Neural cell (in vitro differentiated cells): ENCODE results near the gene IRF4. TPM values are rescaled to one million over a fixed set of nuclear protein-coding genes. Genes with fewer than 3 reads are reported as not detected.

ENCODE experiments used
- H2AFZ ChIP-seq: fragments of 200-600, 300-800 bp; sonication (generic), shearing (Covaris generic); 2 replicates; pipeline ENCODE4 v1.6.0; 2014; ENCODE audit warnings: low read depth, mild to moderate bottlenecking, antibody characterized with exemption, low read length, moderate library complexity
- H3F3A ChIP-seq: fragments of 200-600 bp; shearing (Covaris generic); 2 replicates; pipeline ENCODE4 v1.6.1; 2016; ENCODE audit warnings: mild to moderate bottlenecking, moderate library complexity, mixed read lengths, antibody characterized with exemption, low read length; ENCODE audit not compliant: insufficient read depth, poor library complexity, severe bottlenecking
- H3K27ac ChIP-seq: fragments of 200-600, 300-800 bp; sonication (generic), shearing (Covaris generic); 2 replicates; pipeline ENCODE4 v1.5.1; 2014; ENCODE audit warnings: mild to moderate bottlenecking, low read length, moderate library complexity
- H3K27me3 ChIP-seq: fragments of 300-800, 200-600 bp; sonication (generic), shearing (Covaris generic); 2 replicates; pipeline ENCODE4 v1.6.0; 2014; ENCODE audit warnings: mild to moderate bottlenecking, low read depth, low read length, moderate library complexity; ENCODE audit not compliant: insufficient read depth
- H3K36me3 ChIP-seq: fragments of 300-800, 200-600 bp; sonication (generic), shearing (Covaris generic); 2 replicates; pipeline ENCODE4 v1.5.1; 2014; ENCODE audit warnings: mild to moderate bottlenecking, antibody characterized with exemption, low read length, moderate library complexity; ENCODE audit not compliant: insufficient read depth
- H3K4me2 ChIP-seq: fragments of 300-800, 200-600 bp; sonication (generic), shearing (Covaris generic); 2 replicates; pipeline ENCODE4 v1.6.0; 2014; ENCODE audit warnings: mild to moderate bottlenecking, low read length
- H3K4me3 ChIP-seq: fragments of 300-800, 200-600 bp; sonication (generic), shearing (Covaris generic); 2 replicates; pipeline ENCODE4 v1.5.1; 2014; ENCODE audit warnings: mild to moderate bottlenecking, low read length, moderate library complexity
- H3K79me2 ChIP-seq: fragments of 200-600 bp; shearing (Covaris generic); replicated peaks from 2 replicates; pipeline ENCODE4 v1.6.0; 2014; ENCODE audit warnings: mild to moderate bottlenecking, low read length, moderate library complexity; ENCODE audit not compliant: insufficient read depth
- H3K9ac ChIP-seq: fragments of 300-800, 200-600 bp; sonication (generic), shearing (Covaris generic); 2 replicates; pipeline ENCODE4 v1.6.1; 2016; ENCODE audit warnings: mild to moderate bottlenecking, low read length, mixed read lengths
- H3K9me2 ChIP-seq: fragments of 200-600 bp; shearing (Covaris generic); 2 replicates; pipeline ENCODE4 v1.6.1; 2016; ENCODE audit warnings: mild to moderate bottlenecking, low read length, mixed read lengths; ENCODE audit not compliant: insufficient read depth
- H3K9me3 ChIP-seq: fragments of 200-600, 300-800 bp; sonication (generic), shearing (Covaris generic); 2 replicates; pipeline ENCODE4 v1.6.1; 2016; ENCODE audit warnings: mild to moderate bottlenecking, mixed run types, low read length, moderate library complexity, mixed read lengths
- H4K20me1 ChIP-seq: fragments of 200-600 bp; shearing (Covaris generic); 2 replicates; pipeline ENCODE4 v1.6.1; 2016; ENCODE audit warnings: mild to moderate bottlenecking, mixed run types; ENCODE audit not compliant: insufficient read depth
- EP300 ChIP-seq: fragments of 450-650 bp; conservative IDR thresholded peaks from 2 replicates; pipeline ENCODE4 v1.6.1; 2014; ENCODE audit warnings: antibody characterized with exemption, mild to moderate bottlenecking, moderate library complexity; ENCODE audit not compliant: poor library complexity, severe bottlenecking
- EZH2 ChIP-seq: fragments of 200-600, 300-800 bp; shearing (Covaris generic), sonication (generic); IDR thresholded peaks from 2 replicates; pipeline ENCODE4 v1.6.1; 2014; ENCODE audit warnings: antibody characterized with exemption, low read length, borderline replicate concordance, mild to moderate bottlenecking; ENCODE audit not compliant: insufficient read depth, poor library complexity, severe bottlenecking
- MXI1 ChIP-seq: fragments of 450-650 bp; conservative IDR thresholded peaks from 2 replicates; pipeline ENCODE4 v1.6.1; 2014; ENCODE audit warnings: antibody characterized with exemption, mild to moderate bottlenecking; ENCODE audit not compliant: poor library complexity, severe bottlenecking
- POLR2AphosphoS5 ChIP-seq: IDR thresholded peaks from 2 replicates; pipeline ENCODE4 v1.6.1; 2012
- RAD21 ChIP-seq: fragments of 450-650 bp; conservative IDR thresholded peaks from 2 replicates; pipeline ENCODE4 v1.6.1; 2014; ENCODE audit warnings: antibody characterized with exemption, mild to moderate bottlenecking, moderate library complexity
- REST ChIP-seq: IDR thresholded peaks from 2 replicates; pipeline ENCODE4 v1.6.1; 2012; ENCODE audit warnings: borderline replicate concordance
- SMC3 ChIP-seq: fragments of 450-650 bp; conservative IDR thresholded peaks from 2 replicates; pipeline ENCODE4 v1.6.1; 2014; ENCODE audit warnings: antibody characterized with exemption, mild to moderate bottlenecking, moderate library complexity; ENCODE audit not compliant: poor library complexity
- TAF1 ChIP-seq: IDR thresholded peaks from 2 replicates; pipeline ENCODE4 v1.6.1; 2012; ENCODE audit warnings: low read depth
- polyA plus RNA-seq: library from polyadenylated mRNA; depleted of rRNA; stranded (reverse); fragments of >200 nt; gene quantifications from 2 replicates; pipeline ENCODE4 v1.2.3, GENCODE V29; 2014
- TF ChIP-seq, protein P1 (sequence below): fragments of 450-650 bp; IDR thresholded peaks from 2 replicates; pipeline ENCODE4 v1.5.1; 2014; ENCODE audit warnings: antibody characterized with exemption, mild to moderate bottlenecking, moderate library complexity; ENCODE audit not compliant: poor library complexity, severe bottlenecking

The IRF4 gene
- polyA plus RNA-seq, 1 donor from 2014 or later = 0.05 TPM

DNA sequence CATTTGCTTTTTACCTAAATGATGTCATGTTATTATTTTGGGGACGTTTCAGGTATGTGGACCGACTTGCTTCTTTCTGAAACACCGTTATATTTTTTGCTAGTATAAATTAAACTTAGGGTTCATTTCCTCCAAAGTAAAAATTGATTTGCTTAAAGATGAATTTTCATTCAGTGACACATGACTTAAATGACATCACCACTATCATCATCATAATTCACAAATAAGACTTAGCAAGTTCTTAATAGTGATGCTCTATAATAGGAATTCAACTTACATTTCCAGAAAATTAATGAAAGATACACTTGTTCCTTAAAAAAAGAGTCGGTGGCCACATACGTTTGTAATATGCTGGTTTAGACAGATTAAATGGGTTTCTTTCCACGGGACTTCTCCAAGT is 9.3 kb downstream of the IRF4 start:
- no peaks in the 10 kb centered on the region for H3K9me2 ChIP-seq
- TF ChIP-seq MXI1 (no peak), TAF1 (no peak), SMC3 (no peak), RAD21 (no peak), EZH2 (no peak), POLR2AphosphoS5 (no peak), EP300 (no peak), REST (no peak)
- TF ChIP-seq, protein P1, sequence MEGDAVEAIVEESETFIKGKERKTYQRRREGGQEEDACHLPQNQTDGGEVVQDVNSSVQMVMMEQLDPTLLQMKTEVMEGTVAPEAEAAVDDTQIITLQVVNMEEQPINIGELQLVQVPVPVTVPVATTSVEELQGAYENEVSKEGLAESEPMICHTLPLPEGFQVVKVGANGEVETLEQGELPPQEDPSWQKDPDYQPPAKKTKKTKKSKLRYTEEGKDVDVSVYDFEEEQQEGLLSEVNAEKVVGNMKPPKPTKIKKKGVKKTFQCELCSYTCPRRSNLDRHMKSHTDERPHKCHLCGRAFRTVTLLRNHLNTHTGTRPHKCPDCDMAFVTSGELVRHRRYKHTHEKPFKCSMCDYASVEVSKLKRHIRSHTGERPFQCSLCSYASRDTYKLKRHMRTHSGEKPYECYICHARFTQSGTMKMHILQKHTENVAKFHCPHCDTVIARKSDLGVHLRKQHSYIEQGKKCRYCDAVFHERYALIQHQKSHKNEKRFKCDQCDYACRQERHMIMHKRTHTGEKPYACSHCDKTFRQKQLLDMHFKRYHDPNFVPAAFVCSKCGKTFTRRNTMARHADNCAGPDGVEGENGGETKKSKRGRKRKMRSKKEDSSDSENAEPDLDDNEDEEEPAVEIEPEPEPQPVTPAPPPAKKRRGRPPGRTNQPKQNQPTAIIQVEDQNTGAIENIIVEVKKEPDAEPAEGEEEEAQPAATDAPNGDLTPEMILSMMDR = no peak
- no peaks in the 10 kb centered on the region for H3F3A ChIP-seq
- H4K20me1 ChIP-seq = no peaks in the 10 kb centered on the region
- H3K27ac ChIP-seq = no peak overlapping the region
- H2AFZ ChIP-seq = no peak overlapping the region
- no peak overlapping the region for H3K9ac ChIP-seq
- H3K36me3 ChIP-seq = no peaks in the 10 kb centered on the region
- H3K27me3 ChIP-seq = peaks cover 9% of the 10 kb centered on the region
- H3K4me2 ChIP-seq = no peak overlapping the region
- no peak overlapping the region for H3K4me3 ChIP-seq
- H3K9me3 ChIP-seq = peaks cover 3% of the 10 kb centered on the region
- no peaks in the 10 kb centered on the region for H3K79me2 ChIP-seq

- no peak overlapping the region for H3K27ac ChIP-seq
- no peak overlapping the region for H3K4me2 ChIP-seq
- H3K9me2 ChIP-seq = no peaks in the 10 kb centered on the region
- H3K79me2 ChIP-seq = no peaks in the 10 kb centered on the region
- H3K9ac ChIP-seq = no peak overlapping the region
- no peaks in the 10 kb centered on the region for H3K36me3 ChIP-seq
- TF ChIP-seq, protein P1 = no peak
- TF ChIP-seq REST = no peak
- no peak for TF ChIP-seq EZH2
- TF ChIP-seq EP300 = no peak
- TF ChIP-seq TAF1 = no peak
- TF ChIP-seq POLR2AphosphoS5 = no peak
- TF ChIP-seq SMC3 = no peak
- no peak for TF ChIP-seq MXI1
- no peak for TF ChIP-seq RAD21
- H3K9me3 ChIP-seq = peaks cover 3% of the 10 kb centered on the region
- no peak overlapping the region for H3K4me3 ChIP-seq
- H2AFZ ChIP-seq = no peak overlapping the region
- peaks cover 3% of the 10 kb centered on the region for H3K27me3 ChIP-seq
- H3F3A ChIP-seq = no peaks in the 10 kb centered on the region
- no peaks in the 10 kb centered on the region for H4K20me1 ChIP-seq
Measured at GRCh38 chr6:401239-401993, 9.9 kb downstream of the IRF4 start.
